Hepatocyte (in vitro differentiated cells): ENCODE measurements around the gene LSM10.

ENCODE experiments used
- EZH2 ChIP-seq: fragments of 200-600 bp; sonication (generic); IDR thresholded peaks from 2 replicates; pipeline ENCODE4 v1.6.1; 2016; ENCODE audit warnings: antibody characterized with exemption, mild to moderate bottlenecking, borderline replicate concordance
- EZH2phosphoT487 ChIP-seq: fragments of 200-600 bp; sonication (generic); IDR thresholded peaks from one replicate; pipeline ENCODE4 v1.6.1; 2018; ENCODE audit warnings: antibody characterized with exemption, mild to moderate bottlenecking, low read depth, moderate library complexity; ENCODE audit not compliant: unreplicated experiment, severe bottlenecking
- TF ChIP-seq, protein P1 (sequence below): fragments of 200-600 bp; sonication (generic); IDR thresholded peaks from 2 replicates; pipeline ENCODE4 v1.5.1; 2016; ENCODE audit warnings: antibody characterized with exemption, mild to moderate bottlenecking; ENCODE audit not compliant: poor library complexity

- TF ChIP-seq, protein P1, sequence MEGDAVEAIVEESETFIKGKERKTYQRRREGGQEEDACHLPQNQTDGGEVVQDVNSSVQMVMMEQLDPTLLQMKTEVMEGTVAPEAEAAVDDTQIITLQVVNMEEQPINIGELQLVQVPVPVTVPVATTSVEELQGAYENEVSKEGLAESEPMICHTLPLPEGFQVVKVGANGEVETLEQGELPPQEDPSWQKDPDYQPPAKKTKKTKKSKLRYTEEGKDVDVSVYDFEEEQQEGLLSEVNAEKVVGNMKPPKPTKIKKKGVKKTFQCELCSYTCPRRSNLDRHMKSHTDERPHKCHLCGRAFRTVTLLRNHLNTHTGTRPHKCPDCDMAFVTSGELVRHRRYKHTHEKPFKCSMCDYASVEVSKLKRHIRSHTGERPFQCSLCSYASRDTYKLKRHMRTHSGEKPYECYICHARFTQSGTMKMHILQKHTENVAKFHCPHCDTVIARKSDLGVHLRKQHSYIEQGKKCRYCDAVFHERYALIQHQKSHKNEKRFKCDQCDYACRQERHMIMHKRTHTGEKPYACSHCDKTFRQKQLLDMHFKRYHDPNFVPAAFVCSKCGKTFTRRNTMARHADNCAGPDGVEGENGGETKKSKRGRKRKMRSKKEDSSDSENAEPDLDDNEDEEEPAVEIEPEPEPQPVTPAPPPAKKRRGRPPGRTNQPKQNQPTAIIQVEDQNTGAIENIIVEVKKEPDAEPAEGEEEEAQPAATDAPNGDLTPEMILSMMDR: no peak
- TF ChIP-seq EZH2 (no peak), EZH2phosphoT487 (no peak)
Measured at GRCh38 chr1:36366091-36366661, 31.5 kb downstream of the LSM10 start.
